Testis (tissue), 3 donors: ENCODE measurements around the gene DPYD. TPM values are rescaled to one million over a fixed set of nuclear protein-coding genes. Genes with fewer than 3 reads are reported as not detected.

Experiments used
- DNase-seq: peaks from one replicate; pipeline ENCODE4 v3.0.0-alpha.2; 2019
- H3K27ac ChIP-seq, 2 donors: fragments of 200-600 bp; sonication (generic); one replicate each; pipeline ENCODE4 v1.5.1; 2019
- H3K27me3 ChIP-seq: fragments of 200-600 bp; sonication (generic); one replicate; pipeline ENCODE4 v1.5.1; 2019
- H3K36me3 ChIP-seq: fragments of 200-600 bp; sonication (generic); one replicate; pipeline ENCODE4 v1.5.1; 2017; ENCODE audit warnings: low read depth; ENCODE audit errors: missing control alignments
- H3K4me1 ChIP-seq: fragments of 200-600 bp; sonication (generic); one replicate; pipeline ENCODE4 v1.5.1; 2019
- H3K4me3 ChIP-seq, 2 donors: fragments of 200-600 bp; sonication (generic); one replicate each; pipeline ENCODE4 v1.5.1; 2017 to 2019
- H3K9me3 ChIP-seq: fragments of 200-600 bp; sonication (generic); one replicate; pipeline ENCODE4 v1.5.1; 2017
- CTCF ChIP-seq, 3 experiments: fragments of 450-650 bp in 2 of 3; fragments of 200-600 bp in 1 of 3; sonication (generic) in 1 of 3; IDR thresholded peaks; one replicate each; pipeline ENCODE4 v1.5.1; 2016 to 2019; ENCODE audit warnings: antibody characterized with exemption in 3 of 3, mild to moderate bottlenecking in 2 of 3, moderate library complexity in 1 of 3
- POLR2A ChIP-seq: fragments of 450-650 bp; IDR thresholded peaks from one replicate; pipeline ENCODE4 v1.6.1; 2017; ENCODE audit warnings: antibody characterized with exemption, mild to moderate bottlenecking, moderate library complexity
- WGBS, 2 donors: methylation state at CpG; one replicate each; pipeline ENCODE4 v1.1.5; 2018; 5-methylcytosine and 5-hydroxymethylcytosine counted together
- intact Hi-C: fragments of 100-400 bp; cut with DNase I; formaldehyde crosslinking; loops from one replicate; pipeline ENCODE4 v1.15.1; 2023; ENCODE audit warnings: low total_unique reads
- polyA plus RNA-seq: library from polyadenylated mRNA; stranded (reverse); fragments of 350-450 nt; fragmentation: Illumina TruSeq; extraction: RNeasy Lipid Tissue Mini Kit (QIAGEN cat#74804); gene quantifications from one replicate; pipeline ENCODE4 v1.2.3, GENCODE V29; 2014; ENCODE audit warnings: low read depth, low replicate concordance; ENCODE audit not compliant: insufficient read depth
- total RNA-seq, 2 donors: library from RNA; depleted of rRNA; stranded (reverse); fragments of >200 nt; gene quantifications; one replicate each; pipeline ENCODE4 v1.2.3, GENCODE V29; 2016

The DPYD gene
- total and polyA plus RNA-seq, 3 donors from 2014 or later, result 6.7 to 14.7 (median 11.5) TPM

- H3K27me3 ChIP-seq, result no peaks in the 10 kb centered on the region
- TF ChIP-seq CTCF (IDR thresholded peaks at IDR 0.05) (no peak), POLR2A (no peak)
- no peaks in the 10 kb centered on the region for H3K36me3 ChIP-seq
- H3K27ac ChIP-seq, result no peak overlapping the region
- DNase-seq, result no peak
- H3K9me3 ChIP-seq, result no peaks in the 10 kb centered on the region
- intact Hi-C loops, result no loop called here
- no peaks in the 10 kb centered on the region for H3K4me1 ChIP-seq
- no peak overlapping the region for H3K4me3 ChIP-seq
Observed at GRCh38 chr1:97499667-97500066, 421.2 kb downstream of the DPYD start.

- H3K9me3 ChIP-seq, result no peaks in the 10 kb centered on the region
- no peaks in the 10 kb centered on the region for H3K4me1 ChIP-seq
- intact Hi-C loops, result no loop called here
- H3K4me3 ChIP-seq, result no peak overlapping the region
- 74 to 78% methylated on average over 2 of the region's 2 CpGs for WGBS, 2 donors
- no peaks in the 10 kb centered on the region for H3K27me3 ChIP-seq
- TF ChIP-seq CTCF (IDR thresholded peaks at IDR 0.05) (no peak), POLR2A (no peak)
- DNase-seq, result no peak
- H3K36me3 ChIP-seq, result no peaks in the 10 kb centered on the region
- H3K27ac ChIP-seq, result no peak overlapping the region
Observed at GRCh38 chr1:97489834-97490233, 431.0 kb downstream of the DPYD start.

- TF ChIP-seq CTCF (IDR thresholded peaks at IDR 0.05) (no peak), POLR2A (no peak)
- Histone ChIP-seq H3K27ac (no peak overlapping the region), H3K9me3 (no peaks in the 10 kb centered on the region), H3K4me3 (no peak overlapping the region), H3K36me3 (no peaks in the 10 kb centered on the region), H3K27me3 (no peaks in the 10 kb centered on the region), H3K4me1 (no peaks in the 10 kb centered on the region)
- intact Hi-C loops, result no loop called here
- WGBS, 2 donors, result 75 to 100% methylated on average over 2 of the region's 2 CpGs
- no peak for DNase-seq
Observed at GRCh38 chr1:97488530-97488929, 432.3 kb downstream of the DPYD start.

- WGBS, 2 donors, result 77 to 83% methylated on average over 1 of the region's 1 CpG
- no peak overlapping the region for H3K4me3 ChIP-seq
- H3K27me3 ChIP-seq, result no peaks in the 10 kb centered on the region
- H3K4me1 ChIP-seq, result no peaks in the 10 kb centered on the region
- no peak overlapping the region for H3K27ac ChIP-seq
- no peaks in the 10 kb centered on the region for H3K36me3 ChIP-seq
- TF ChIP-seq POLR2A, result no peak
- no peak for TF ChIP-seq CTCF (IDR thresholded peaks at IDR 0.05)
- no peaks in the 10 kb centered on the region for H3K9me3 ChIP-seq
- DNase-seq, result no peak
- intact Hi-C loops, result no loop called here
Observed at GRCh38 chr1:97482022-97482421, 438.8 kb downstream of the DPYD start.

GRCh38 chr1:97467445-97467844, 453.4 kb downstream of the DPYD start:
- Histone ChIP-seq H3K36me3 (no peaks in the 10 kb centered on the region), H3K27me3 (no peaks in the 10 kb centered on the region)

More at GRCh38 chr1:97467445-97467844, 453.4 kb downstream of the DPYD start:
- TF ChIP-seq POLR2A (no peak), CTCF (IDR thresholded peaks at IDR 0.05) (no peak)
- no peak for DNase-seq
- H3K4me3 ChIP-seq, result no peak overlapping the region
- intact Hi-C loops, result no loop called here
- H3K4me1 ChIP-seq, result no peaks in the 10 kb centered on the region
- no peak overlapping the region for H3K27ac ChIP-seq
- 94 to 97% methylated on average over 2 of the region's 2 CpGs for WGBS, 2 donors
- H3K9me3 ChIP-seq, result no peaks in the 10 kb centered on the region
